Measurements from ENCODE around the gene IRF2BPL.
A peak's percentile ranks its signal among the peaks of the same experiment; 100 is the strongest.

The IRF2BPL gene

DNA sequence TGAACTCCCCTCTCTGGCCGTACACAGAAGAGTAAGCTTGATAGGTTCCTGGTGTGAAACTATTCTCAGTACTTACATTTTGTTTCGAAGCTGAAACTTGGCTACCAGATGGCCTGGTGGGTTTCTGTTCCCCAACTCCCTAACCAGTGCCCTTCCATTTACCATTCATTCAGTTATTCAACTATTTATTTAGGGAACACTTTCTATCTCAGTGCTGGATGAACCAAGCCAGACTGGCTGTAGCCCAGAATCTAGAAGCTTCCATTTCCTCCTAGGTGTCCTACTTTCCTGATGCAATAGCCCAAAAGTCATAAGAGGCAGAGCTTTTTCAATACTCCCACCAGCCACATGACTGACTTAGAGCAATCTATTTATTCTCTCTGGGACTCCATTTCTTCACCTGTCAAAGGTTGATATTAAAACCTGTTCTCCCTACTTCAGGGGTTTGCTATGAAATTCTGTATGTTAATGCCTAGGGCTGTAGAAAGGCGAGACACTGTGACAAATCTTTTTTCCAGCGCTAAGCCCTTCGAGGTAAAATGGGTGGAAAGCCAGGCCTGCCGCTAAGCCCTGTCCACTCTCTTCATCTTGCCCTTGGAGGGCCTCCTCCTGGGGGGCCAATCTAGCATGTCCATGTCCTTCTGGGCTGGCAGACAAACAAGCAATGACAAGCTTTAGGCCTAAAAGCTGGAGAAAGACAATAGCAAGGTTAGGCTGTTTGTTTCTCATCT, 8.1 kb upstream of the IRF2BPL start:
- TF ChIP-seq, protein P1, sequence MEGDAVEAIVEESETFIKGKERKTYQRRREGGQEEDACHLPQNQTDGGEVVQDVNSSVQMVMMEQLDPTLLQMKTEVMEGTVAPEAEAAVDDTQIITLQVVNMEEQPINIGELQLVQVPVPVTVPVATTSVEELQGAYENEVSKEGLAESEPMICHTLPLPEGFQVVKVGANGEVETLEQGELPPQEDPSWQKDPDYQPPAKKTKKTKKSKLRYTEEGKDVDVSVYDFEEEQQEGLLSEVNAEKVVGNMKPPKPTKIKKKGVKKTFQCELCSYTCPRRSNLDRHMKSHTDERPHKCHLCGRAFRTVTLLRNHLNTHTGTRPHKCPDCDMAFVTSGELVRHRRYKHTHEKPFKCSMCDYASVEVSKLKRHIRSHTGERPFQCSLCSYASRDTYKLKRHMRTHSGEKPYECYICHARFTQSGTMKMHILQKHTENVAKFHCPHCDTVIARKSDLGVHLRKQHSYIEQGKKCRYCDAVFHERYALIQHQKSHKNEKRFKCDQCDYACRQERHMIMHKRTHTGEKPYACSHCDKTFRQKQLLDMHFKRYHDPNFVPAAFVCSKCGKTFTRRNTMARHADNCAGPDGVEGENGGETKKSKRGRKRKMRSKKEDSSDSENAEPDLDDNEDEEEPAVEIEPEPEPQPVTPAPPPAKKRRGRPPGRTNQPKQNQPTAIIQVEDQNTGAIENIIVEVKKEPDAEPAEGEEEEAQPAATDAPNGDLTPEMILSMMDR (IDR thresholded peaks at IDR 0.05; ENCODE audit: insufficient read depth, low read depth, low read length, missing control alignments) = no peak
- DNase-seq (ENCODE audit: low read depth) = peak; percentile 77
- no peak overlapping the region for H3K4me3 ChIP-seq (ENCODE audit: low read depth, low read length)

GRCh38 chr14:77035267-77035666, 6.8 kb upstream of the IRF2BPL start:
- TF ChIP-seq, protein P1 (IDR thresholded peaks at IDR 0.05; ENCODE audit: insufficient read depth, low read depth, low read length, missing control alignments) = no peak
- DNase-seq (ENCODE audit: low read depth) = no peak
- H3K4me3 ChIP-seq (ENCODE audit: low read depth, low read length) = no peak overlapping the region

DNA sequence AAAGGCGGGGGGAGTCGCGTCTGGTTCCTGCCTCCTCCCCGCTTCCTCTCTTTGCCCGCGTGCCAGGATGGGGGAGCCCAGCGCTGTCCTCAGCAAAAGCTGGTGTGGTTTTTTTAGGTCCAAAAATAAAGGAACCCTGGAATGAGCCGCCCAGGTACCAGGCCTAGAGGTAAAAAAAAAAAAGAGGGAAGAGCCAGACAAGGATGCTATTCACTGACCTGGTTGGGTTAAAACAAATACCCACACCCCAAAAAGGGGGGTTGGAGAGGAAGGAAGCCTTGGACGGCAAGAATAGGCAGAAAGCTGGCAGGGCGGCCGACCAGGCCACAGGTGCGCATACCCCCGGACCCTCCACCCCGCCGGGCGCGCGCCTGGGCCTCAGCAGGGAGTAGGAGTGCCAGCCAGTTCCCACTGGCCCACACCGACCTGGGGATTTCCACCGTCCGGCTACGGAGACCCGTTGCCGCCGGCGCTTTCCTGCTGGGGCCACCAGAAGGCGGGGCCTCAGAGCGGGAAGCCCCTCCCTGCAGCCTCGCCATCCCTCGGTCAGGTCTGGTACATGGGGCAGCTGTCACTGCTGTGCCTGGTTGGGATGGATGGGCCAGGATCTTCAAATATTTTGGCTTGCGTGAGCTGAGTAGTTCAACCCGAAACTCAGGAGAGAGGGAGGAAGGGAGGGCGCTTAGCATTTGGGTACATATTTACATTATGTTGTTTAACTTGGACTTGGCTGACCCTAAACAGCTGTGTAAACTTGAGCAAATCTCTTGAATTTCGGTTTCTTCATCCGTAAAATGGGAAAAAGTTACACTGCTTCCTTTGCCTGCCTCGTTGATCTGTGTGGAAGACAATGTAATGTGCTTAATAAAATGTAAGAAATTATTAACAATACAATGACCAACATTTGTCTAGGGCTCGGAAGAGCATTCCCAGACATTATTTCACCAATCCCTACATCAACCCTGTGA, 5.4 kb upstream of the IRF2BPL start:
- H3K4me3 ChIP-seq (ENCODE audit: low read depth, low read length) = peak overlapping the region; percentile 89
- TF ChIP-seq, protein P1 (IDR thresholded peaks at IDR 0.05; ENCODE audit: insufficient read depth, low read depth, low read length, missing control alignments) = no peak
- DNase-seq (ENCODE audit: low read depth) = peak; percentile 95

DNA sequence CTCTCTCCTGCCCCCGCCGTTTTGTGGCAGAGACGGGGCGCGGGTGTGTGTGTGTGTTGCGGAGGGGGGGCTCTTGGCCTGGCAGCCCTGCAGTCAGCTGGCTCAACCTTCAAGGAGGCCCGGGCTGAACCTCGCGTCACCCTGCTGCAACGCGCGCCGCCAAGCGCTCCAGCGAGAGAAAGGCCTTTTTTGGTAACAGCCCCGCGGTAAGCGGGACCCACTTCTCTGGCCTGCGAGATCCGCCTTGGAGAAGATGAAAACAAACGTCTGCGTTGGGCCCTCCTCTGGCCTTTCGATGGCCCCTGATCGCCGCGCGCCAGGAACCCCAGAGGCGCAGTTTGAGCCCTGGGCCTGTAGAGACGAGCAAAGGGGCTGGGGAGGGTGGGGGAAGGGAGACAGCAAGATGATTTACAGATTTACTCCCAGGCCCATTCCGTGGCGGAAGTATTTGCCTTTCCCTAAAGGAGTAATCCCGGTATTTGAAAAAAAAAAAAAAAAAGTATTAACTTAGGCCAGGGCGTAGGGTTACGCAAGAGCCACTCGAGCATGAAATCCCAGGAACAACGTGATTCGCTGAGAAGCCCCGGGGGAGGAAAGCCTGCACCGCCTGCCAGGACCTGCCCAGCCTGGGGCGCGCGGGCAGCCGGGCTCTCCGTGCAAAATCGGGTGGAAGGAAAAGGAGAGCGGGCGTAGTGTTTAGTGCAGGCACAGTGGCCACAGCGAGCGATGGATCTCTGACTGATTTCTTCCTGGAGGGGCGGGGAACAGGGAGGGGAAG, 4.5 kb upstream of the IRF2BPL start:
- peak; percentile 86 for DNase-seq (ENCODE audit: low read depth)
- TF ChIP-seq, protein P1 (IDR thresholded peaks at IDR 0.05; ENCODE audit: insufficient read depth, low read depth, low read length, missing control alignments) = peak; percentile 0
- H3K4me3 ChIP-seq (ENCODE audit: low read depth, low read length) = peak overlapping the region; percentile 89

- peak overlapping the region; percentile 89 for H3K4me3 ChIP-seq (ENCODE audit: low read depth, low read length)
- TF ChIP-seq, protein P1 (IDR thresholded peaks at IDR 0.05; ENCODE audit: insufficient read depth, low read depth, low read length, missing control alignments) = no peak
- no peak for DNase-seq (ENCODE audit: low read depth)
These were observed 4.0 kb upstream of the IRF2BPL start for GRCh38 chr14:77032491-77032843.

- H3K4me3 ChIP-seq (ENCODE audit: low read depth, low read length) = no peak overlapping the region
- TF ChIP-seq, protein P1 (IDR thresholded peaks at IDR 0.05; ENCODE audit: insufficient read depth, low read depth, low read length, missing control alignments) = no peak
- DNase-seq (ENCODE audit: low read depth) = no peak
These were observed 3.4 kb upstream of the IRF2BPL start for GRCh38 chr14:77031759-77032490.
